Measurements from ENCODE around the gene EOLA1.

DNA sequence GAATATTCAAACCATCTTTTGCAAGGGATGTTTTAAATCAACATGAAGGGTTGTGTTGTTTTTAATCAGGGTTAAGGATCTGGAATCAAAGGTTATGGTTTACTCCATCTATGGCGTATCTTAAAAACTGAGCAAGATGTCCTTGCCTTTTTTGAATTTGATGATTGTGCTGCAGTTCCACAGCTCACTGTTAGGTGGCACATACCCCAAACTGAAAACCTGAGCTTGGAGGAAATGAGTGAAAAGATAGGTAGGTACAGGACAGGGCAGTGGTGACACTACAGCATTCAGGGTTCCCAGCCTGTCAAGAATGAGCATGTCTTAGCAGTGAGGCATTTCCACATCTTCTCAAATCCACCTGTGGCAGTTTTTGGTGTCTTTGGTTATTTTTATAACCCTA is 13.1 kb upstream of the EOLA1 start:
- TF ChIP-seq, protein P1, sequence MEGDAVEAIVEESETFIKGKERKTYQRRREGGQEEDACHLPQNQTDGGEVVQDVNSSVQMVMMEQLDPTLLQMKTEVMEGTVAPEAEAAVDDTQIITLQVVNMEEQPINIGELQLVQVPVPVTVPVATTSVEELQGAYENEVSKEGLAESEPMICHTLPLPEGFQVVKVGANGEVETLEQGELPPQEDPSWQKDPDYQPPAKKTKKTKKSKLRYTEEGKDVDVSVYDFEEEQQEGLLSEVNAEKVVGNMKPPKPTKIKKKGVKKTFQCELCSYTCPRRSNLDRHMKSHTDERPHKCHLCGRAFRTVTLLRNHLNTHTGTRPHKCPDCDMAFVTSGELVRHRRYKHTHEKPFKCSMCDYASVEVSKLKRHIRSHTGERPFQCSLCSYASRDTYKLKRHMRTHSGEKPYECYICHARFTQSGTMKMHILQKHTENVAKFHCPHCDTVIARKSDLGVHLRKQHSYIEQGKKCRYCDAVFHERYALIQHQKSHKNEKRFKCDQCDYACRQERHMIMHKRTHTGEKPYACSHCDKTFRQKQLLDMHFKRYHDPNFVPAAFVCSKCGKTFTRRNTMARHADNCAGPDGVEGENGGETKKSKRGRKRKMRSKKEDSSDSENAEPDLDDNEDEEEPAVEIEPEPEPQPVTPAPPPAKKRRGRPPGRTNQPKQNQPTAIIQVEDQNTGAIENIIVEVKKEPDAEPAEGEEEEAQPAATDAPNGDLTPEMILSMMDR (IDR thresholded peaks at IDR 0.05), result peak; percentile 36 to 58 (median 46)
- TF ChIP-seq POLR2A (IDR thresholded peaks at IDR 0.05; ENCODE audit: low read depth) (no peak), EP300 (IDR thresholded peaks at IDR 0.05) (no peak), POLR2AphosphoS5 (IDR thresholded peaks at IDR 0.05) (no peak)
